IPS DF 6.9 (cell line): ENCODE results near the gene PIK3AP1.

ENCODE experiments used
- DNase-seq: peaks from one replicate; pipeline ENCODE4 v3.0.0-alpha.2; 2013; ENCODE audit warnings: low read depth, low spot score
- H3K27ac ChIP-seq: one replicate; pipeline ENCODE4 v1.5.1; 2013; ENCODE audit warnings: low read length, control low read depth
- H3K27me3 ChIP-seq: 2 replicates; pipeline ENCODE4 v1.6.1; 2013; ENCODE audit warnings: mild to moderate bottlenecking, low read length; ENCODE audit not compliant: control insufficient read depth, insufficient read depth
- H3K36me3 ChIP-seq: 2 replicates; pipeline ENCODE4 v1.6.1; 2013; ENCODE audit warnings: low read length; ENCODE audit not compliant: control insufficient read depth, insufficient read depth
- H3K4me1 ChIP-seq: 2 replicates; pipeline ENCODE4 v1.6.1; 2013; ENCODE audit warnings: low read length; ENCODE audit not compliant: control insufficient read depth, insufficient read depth
- H3K4me3 ChIP-seq: 2 replicates; pipeline ENCODE4 v1.5.1; 2013; ENCODE audit warnings: mild to moderate bottlenecking, low read length
- H3K9me3 ChIP-seq: 2 replicates; pipeline ENCODE4 v1.6.1; 2013; ENCODE audit warnings: low read length, inconsistent platforms; ENCODE audit not compliant: control insufficient read depth, insufficient read depth
- WGBS: extraction: QIAGEN DNeasy Blood & Tissue Kit; methylation state at CpG from one replicate; pipeline ENCODE4 v1.1.7; 2013; ENCODE audit warnings: mixed read lengths, missing lambda C conversion rate; ENCODE audit not compliant: insufficient read length, insufficient coverage; 5-methylcytosine and 5-hydroxymethylcytosine counted together

The PIK3AP1 gene

GRCh38 chr10:96721207-96721572 is 876 bp upstream of the PIK3AP1 start:
- WGBS: no CpG with 5 or more reads among the region's 4 CpGs
- 0 out of 2 replicates have a peak, but pooled peaks cover 1% of the 10 kb centered on the region for H3K4me1 ChIP-seq

GRCh38 chr10:96719850-96720421 is 378 bp downstream of the PIK3AP1 start:
- Histone ChIP-seq H3K36me3 (no peaks in the 10 kb centered on the region), H3K9me3 (no peaks in the 10 kb centered on the region), H3K4me1 (0 out of 2 replicates have a peak, but pooled peaks cover 1% of the 10 kb centered on the region), H3K27me3 (no peaks in the 10 kb centered on the region; the same call in 1 of the 2 replicates), H3K4me3 (peak overlapping the region; percentile 49; the same call in 1 of the 2 replicates), H3K27ac (no peak overlapping the region)
- WGBS: no CpG with 5 or more reads among the region's 38 CpGs
- no peak for DNase-seq

More at GRCh38 chr10:96721207-96721572, 876 bp upstream of the PIK3AP1 start:
- Histone ChIP-seq H3K9me3 (no peaks in the 10 kb centered on the region), H3K4me3 (no peak overlapping the region), H3K27me3 (no peaks in the 10 kb centered on the region; the same call in 1 of the 2 replicates), H3K27ac (no peak overlapping the region), H3K36me3 (no peaks in the 10 kb centered on the region)
- no peak for DNase-seq

DNA sequence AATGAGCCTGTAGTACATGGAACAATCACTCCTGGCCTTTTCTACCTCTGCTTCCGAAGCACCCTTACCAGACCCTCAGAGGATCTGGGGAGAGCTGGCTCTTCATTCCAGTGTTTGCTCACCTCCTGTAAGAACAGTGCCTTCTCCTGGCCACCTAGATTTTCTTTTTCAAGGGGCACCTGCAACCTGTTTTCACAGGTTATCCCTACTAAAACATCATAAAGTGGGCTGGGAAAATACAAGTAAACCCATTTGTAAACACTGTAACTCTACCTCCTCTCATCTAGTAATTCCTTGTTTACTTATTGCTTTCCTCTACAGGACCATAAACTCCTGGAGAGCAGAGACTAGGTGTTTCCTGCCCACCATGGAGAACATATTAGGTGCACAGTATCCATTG is 1.1 kb downstream of the PIK3AP1 start:
- no peaks in the 10 kb centered on the region for H3K9me3 ChIP-seq
- H3K4me3 ChIP-seq: no peak overlapping the region
- no peak for DNase-seq
- H3K36me3 ChIP-seq: no peaks in the 10 kb centered on the region
- no peaks in the 10 kb centered on the region; the same call in 1 of the 2 replicates for H3K27me3 ChIP-seq
- H3K27ac ChIP-seq: no peak overlapping the region
- no CpG with 5 or more reads among the region's 1 CpG for WGBS
- H3K4me1 ChIP-seq: 0 out of 2 replicates have a peak, but pooled peaks cover 1% of the 10 kb centered on the region

DNA sequence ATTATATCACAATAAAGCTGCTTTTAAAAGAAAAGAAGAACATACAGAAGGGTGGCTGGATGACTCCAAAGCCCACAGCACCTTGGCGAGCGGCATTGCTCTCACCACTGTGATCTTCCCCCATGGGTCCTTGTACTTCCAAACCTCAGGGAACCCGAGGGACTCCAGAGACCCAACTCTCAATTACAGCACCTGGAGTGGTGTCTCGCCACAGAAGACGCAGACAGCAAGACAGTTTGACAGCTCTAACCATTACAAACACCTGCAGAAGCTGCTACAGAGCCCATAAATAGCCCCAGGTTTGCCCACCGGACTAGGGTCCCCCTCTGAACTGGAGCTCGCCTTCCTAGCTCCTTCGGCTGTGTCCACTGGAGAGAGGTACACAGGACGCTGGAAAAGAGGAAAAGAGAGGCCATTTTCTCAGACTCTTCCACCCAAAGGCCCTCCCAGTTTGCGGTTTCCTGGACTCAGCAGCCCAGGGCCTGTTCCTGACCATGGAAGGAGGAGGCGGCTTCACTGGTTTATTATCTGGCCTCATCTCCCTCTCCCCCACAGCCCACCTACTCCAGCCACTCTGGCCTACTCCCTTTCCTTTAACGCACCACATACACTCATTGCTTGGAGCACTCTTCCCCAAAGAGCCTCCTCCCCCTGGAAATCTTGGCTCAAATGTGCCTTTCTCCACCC is 1.9 kb downstream of the PIK3AP1 start:
- DNase-seq: no peak
- WGBS: no CpG with 5 or more reads among the region's 12 CpGs
- Histone ChIP-seq H3K4me1 (0 out of 2 replicates have a peak, but pooled peaks cover 1% of the 10 kb centered on the region), H3K27ac (no peak overlapping the region), H3K4me3 (no peak overlapping the region), H3K9me3 (no peaks in the 10 kb centered on the region), H3K27me3 (no peaks in the 10 kb centered on the region; the same call in 1 of the 2 replicates), H3K36me3 (no peaks in the 10 kb centered on the region)

DNA sequence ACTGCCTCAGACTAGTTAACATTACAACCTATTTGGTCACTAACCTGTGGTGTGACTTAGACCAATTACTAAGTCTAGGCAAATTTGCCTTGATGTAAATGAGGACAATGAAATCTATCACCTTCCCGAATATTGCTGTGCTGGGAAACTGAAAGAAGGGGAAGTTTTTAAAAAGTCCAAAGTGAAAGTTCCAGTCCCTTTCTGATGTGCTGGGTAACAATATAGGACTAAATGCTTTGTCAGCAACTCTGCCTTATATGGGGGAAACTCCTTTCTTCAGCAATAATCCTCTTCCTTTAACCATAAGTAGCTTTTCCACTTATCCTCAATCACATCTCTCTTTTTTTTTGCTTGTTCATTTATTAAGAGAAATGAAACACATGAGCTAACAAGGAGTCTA is 3.9 kb downstream of the PIK3AP1 start:
- no CpG with 5 or more reads among the region's 1 CpG for WGBS
- H3K4me3 ChIP-seq: no peak overlapping the region
- no peak overlapping the region for H3K27ac ChIP-seq
- no peaks in the 10 kb centered on the region for H3K36me3 ChIP-seq
- no peaks in the 10 kb centered on the region; the same call in 1 of the 2 replicates for H3K27me3 ChIP-seq
- no peak for DNase-seq
- H3K9me3 ChIP-seq: no peaks in the 10 kb centered on the region
- H3K4me1 ChIP-seq: 0 out of 2 replicates have a peak, but pooled peaks cover 1% of the 10 kb centered on the region

DNA sequence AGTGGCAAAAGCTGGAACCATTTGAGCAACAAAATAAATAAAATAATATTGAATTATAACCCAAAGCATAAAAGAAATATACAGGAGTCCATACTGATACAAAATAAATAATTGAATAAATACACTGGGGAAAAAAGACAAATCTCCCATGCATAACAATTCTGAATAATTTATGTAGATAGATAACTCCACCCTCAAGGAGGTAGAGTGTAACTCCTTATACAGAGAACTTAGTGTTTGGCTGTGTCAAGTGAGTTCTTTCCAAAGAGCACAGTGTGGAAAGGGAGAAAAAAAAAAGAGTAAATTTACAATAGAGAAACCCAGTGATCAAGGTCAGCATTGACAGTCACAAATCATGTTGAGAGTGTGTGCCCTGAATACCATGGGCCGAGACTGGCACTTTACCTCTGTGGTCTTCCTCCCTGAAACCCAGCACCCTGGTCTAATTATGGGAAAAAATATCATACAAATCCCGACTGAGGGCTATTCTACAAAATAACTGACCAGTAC is 5.5 kb downstream of the PIK3AP1 start:
- Histone ChIP-seq H3K4me1 (no peaks in the 10 kb centered on the region), H3K4me3 (no peak overlapping the region), H3K9me3 (no peaks in the 10 kb centered on the region), H3K27ac (no peak overlapping the region), H3K27me3 (no peaks in the 10 kb centered on the region; the same call in 1 of the 2 replicates), H3K36me3 (no peaks in the 10 kb centered on the region)
- no CpG with 5 or more reads among the region's 2 CpGs for WGBS
- DNase-seq: no peak

- DNase-seq: no peak
- H3K4me3 ChIP-seq: no peak overlapping the region
- no peaks in the 10 kb centered on the region for H3K36me3 ChIP-seq
- no peaks in the 10 kb centered on the region for H3K9me3 ChIP-seq
- no peak overlapping the region for H3K27ac ChIP-seq
- no peaks in the 10 kb centered on the region for H3K4me1 ChIP-seq
- no CpG with 5 or more reads among the region's 9 CpGs for WGBS
- H3K27me3 ChIP-seq: no peaks in the 10 kb centered on the region
Observed at GRCh38 chr10:96714031-96714590, 6.2 kb downstream of the PIK3AP1 start.

- H3K4me1 ChIP-seq: no peaks in the 10 kb centered on the region
- no peak overlapping the region for H3K27ac ChIP-seq
- H3K4me3 ChIP-seq: no peak overlapping the region
- H3K36me3 ChIP-seq: no peaks in the 10 kb centered on the region
- H3K27me3 ChIP-seq: no peaks in the 10 kb centered on the region
- H3K9me3 ChIP-seq: no peaks in the 10 kb centered on the region
- DNase-seq: no peak
- no CpG with 5 or more reads among the region's 10 CpGs for WGBS
Observed at GRCh38 chr10:96712662-96713271, 7.5 kb downstream of the PIK3AP1 start.

- Histone ChIP-seq H3K27ac (no peak overlapping the region), H3K36me3 (no peaks in the 10 kb centered on the region), H3K4me1 (no peaks in the 10 kb centered on the region), H3K4me3 (no peak overlapping the region), H3K9me3 (no peaks in the 10 kb centered on the region), H3K27me3 (no peaks in the 10 kb centered on the region)
- no peak for DNase-seq
- WGBS: no CpG with 5 or more reads among the region's 3 CpGs
Observed at GRCh38 chr10:96711048-96711728, 9.1 kb downstream of the PIK3AP1 start.

DNA sequence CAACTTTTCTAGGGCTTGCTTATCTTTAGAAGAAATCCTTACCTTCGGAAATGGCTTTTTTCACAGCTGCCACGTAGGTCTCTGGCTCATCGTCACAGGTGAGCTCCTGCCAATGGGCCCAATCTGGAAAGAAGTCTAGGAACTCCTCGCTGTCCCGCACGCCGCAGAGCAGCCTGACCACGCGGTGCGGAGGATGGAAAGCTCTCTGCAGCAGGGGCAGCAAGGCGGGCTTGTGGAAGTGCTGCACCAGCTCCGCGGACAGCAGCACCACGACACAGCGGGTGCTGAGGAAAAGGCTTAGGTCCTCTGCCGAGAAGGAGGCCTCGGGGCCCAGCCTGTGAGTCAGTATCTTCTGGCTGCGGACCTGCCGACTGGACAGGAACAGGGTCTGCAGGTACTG is 10.8 kb downstream of the PIK3AP1 start:
- H3K36me3 ChIP-seq: no peaks in the 10 kb centered on the region
- no peak for DNase-seq
- no peaks in the 10 kb centered on the region for H3K9me3 ChIP-seq
- no peaks in the 10 kb centered on the region for H3K4me1 ChIP-seq
- H3K27me3 ChIP-seq: no peaks in the 10 kb centered on the region
- no peak overlapping the region for H3K27ac ChIP-seq
- H3K4me3 ChIP-seq: no peak overlapping the region
- WGBS: no CpG with 5 or more reads among the region's 19 CpGs
